HEK293 (cell line): ENCODE data around the gene STK10.

Experiments used
- CTCF ChIA-PET: fragments of 350-600 bp; formaldehyde crosslinking; extraction: SDS; loops from one replicate; lab custom pipeline; 2021; ENCODE audit warnings: antibody characterized with exemption; lab: Yijun Ruan, JAX
- POLR2A ChIA-PET: fragments of 300-600 bp; formaldehyde crosslinking; extraction: SDS; loops from one replicate; lab custom pipeline; 2020; ENCODE audit warnings: antibody characterized with exemption, inconsistent platforms; lab: Yijun Ruan, JAX
- H3K27ac ChIP-seq: fragments of 200-500 bp; sonication (Bioruptor generic); 2 replicates; pipeline ENCODE4 v1.5.1; 2014; ENCODE audit warnings: low read depth, low read length, control low read depth, inconsistent platforms; ENCODE audit errors: extremely low read depth
- H3K36me3 ChIP-seq, 2 experiments: fragments of 200-500 bp in 1 of 2; sonication (Bioruptor generic) in 1 of 2; 1 replicate in 1 of 2; 2 replicates in 1 of 2; pipeline ENCODE4 v1.5.1; 2014 to 2017; ENCODE audit warnings: inconsistent platforms in 2 of 2, low read length in 2 of 2; ENCODE audit not compliant: control insufficient read depth in 2 of 2, insufficient read depth in 1 of 2
- H3K4me1 ChIP-seq: fragments of 200-500 bp; sonication (Bioruptor generic); 2 replicates; pipeline ENCODE4 v1.5.1; 2014; ENCODE audit warnings: mild to moderate bottlenecking, low read length, inconsistent platforms; ENCODE audit not compliant: control insufficient read depth, insufficient read depth
- H3K4me3 ChIP-seq: 2 replicates; pipeline ENCODE4 v1.5.1; 2011; ENCODE audit warnings: low read depth, mild to moderate bottlenecking, control low read depth, low read length, moderate library complexity
- H3K9me3 ChIP-seq: fragments of 200-500 bp; sonication (Bioruptor generic); 2 replicates; pipeline ENCODE4 v1.5.1; 2014; ENCODE audit warnings: low read depth, low read length, inconsistent platforms; ENCODE audit not compliant: control insufficient read depth, insufficient read depth
- KLF9 ChIP-seq: fragments of 450-650 bp; formaldehyde crosslinking; IDR thresholded peaks from 2 replicates; pipeline ENCODE4 v1.5.1; 2016; ENCODE audit warnings: missing biosample characterization, missing genetic modification characterization, low read depth
- SALL2 ChIP-seq: fragments of 450-650 bp; formaldehyde crosslinking; IDR thresholded peaks from 2 replicates; pipeline ENCODE4 v1.5.0; 2017; ENCODE audit warnings: missing biosample characterization, mild to moderate bottlenecking, missing genetic modification characterization, borderline replicate concordance
- TCF7L2 ChIP-seq: IDR thresholded peaks from 2 replicates; pipeline ENCODE4 v1.6.1; 2011; ENCODE audit warnings: low read depth, mild to moderate bottlenecking, inconsistent platforms, low read length, moderate library complexity, borderline replicate concordance
- ZNF175 ChIP-seq: fragments of 450-650 bp; formaldehyde crosslinking; IDR thresholded peaks from 2 replicates; pipeline ENCODE4 v1.5.1; 2016; ENCODE audit warnings: missing biosample characterization, missing genetic modification characterization
- ZNF266 ChIP-seq: fragments of 450-650 bp; formaldehyde crosslinking; IDR thresholded peaks from 2 replicates; pipeline ENCODE4 v1.5.1; 2016; ENCODE audit warnings: missing biosample characterization, missing genetic modification characterization, low read depth
- ZNF274 ChIP-seq, 2 experiments: fragments of 200-500 bp in 1 of 2; fragments of 450-650 bp in 1 of 2; sonication (Bioruptor generic) in 1 of 2; formaldehyde crosslinking in 1 of 2; IDR thresholded peaks; 2 replicates each; pipeline versions ENCODE4 v1.5.1 to v1.6.1; 2014 to 2016; ENCODE audit warnings: borderline replicate concordance in 1 of 2, inconsistent platforms in 1 of 2, low read length in 1 of 2, missing biosample characterization in 1 of 2, missing genetic modification characterization in 1 of 2
- ZNF629 ChIP-seq: fragments of 450-650 bp; formaldehyde crosslinking; IDR thresholded peaks from 2 replicates; pipeline ENCODE4 v1.5.1; 2017; ENCODE audit warnings: missing biosample characterization, missing genetic modification characterization
- ZNF707 ChIP-seq: fragments of 450-650 bp; formaldehyde crosslinking; IDR thresholded peaks from 2 replicates; pipeline ENCODE4 v1.5.1; 2016; ENCODE audit warnings: missing biosample characterization, missing genetic modification characterization
- ZNF791 ChIP-seq: fragments of 450-650 bp; formaldehyde crosslinking; IDR thresholded peaks from 2 replicates; pipeline ENCODE4 v1.5.1; 2016; ENCODE audit warnings: missing biosample characterization, missing genetic modification characterization
- TF ChIP-seq, protein P1 (sequence below): fragments of 450-650 bp; formaldehyde crosslinking; IDR thresholded peaks from 2 replicates; pipeline ENCODE4 v1.5.1; 2016; ENCODE audit warnings: missing biosample characterization, missing genetic modification characterization
- TF ChIP-seq, protein P2 (sequence below): fragments of 450-650 bp; formaldehyde crosslinking; IDR thresholded peaks from 2 replicates; pipeline ENCODE4 v1.5.1; 2016; ENCODE audit warnings: missing biosample characterization, missing genetic modification characterization
- TF ChIP-seq, protein P3 (sequence below): fragments of 450-650 bp; formaldehyde crosslinking; IDR thresholded peaks from 2 replicates; pipeline ENCODE4 v1.5.1; 2017; ENCODE audit warnings: missing biosample characterization, missing genetic modification characterization
- TF ChIP-seq, protein P4 (sequence below): fragments of 450-650 bp; formaldehyde crosslinking; IDR thresholded peaks from 2 replicates; pipeline ENCODE4 v1.5.1; 2016; ENCODE audit warnings: missing biosample characterization, missing genetic modification characterization
- TF ChIP-seq, protein P5 (sequence below): fragments of 450-650 bp; formaldehyde crosslinking; IDR thresholded peaks from 2 replicates; pipeline ENCODE4 v1.5.1; 2016; ENCODE audit warnings: missing biosample characterization, missing genetic modification characterization
- TF ChIP-seq, protein P6 (sequence below): fragments of 450-650 bp; formaldehyde crosslinking; IDR thresholded peaks from 2 replicates; pipeline ENCODE4 v1.5.1; 2016; ENCODE audit warnings: missing biosample characterization, missing genetic modification characterization, borderline replicate concordance

STK10 gene

DNA sequence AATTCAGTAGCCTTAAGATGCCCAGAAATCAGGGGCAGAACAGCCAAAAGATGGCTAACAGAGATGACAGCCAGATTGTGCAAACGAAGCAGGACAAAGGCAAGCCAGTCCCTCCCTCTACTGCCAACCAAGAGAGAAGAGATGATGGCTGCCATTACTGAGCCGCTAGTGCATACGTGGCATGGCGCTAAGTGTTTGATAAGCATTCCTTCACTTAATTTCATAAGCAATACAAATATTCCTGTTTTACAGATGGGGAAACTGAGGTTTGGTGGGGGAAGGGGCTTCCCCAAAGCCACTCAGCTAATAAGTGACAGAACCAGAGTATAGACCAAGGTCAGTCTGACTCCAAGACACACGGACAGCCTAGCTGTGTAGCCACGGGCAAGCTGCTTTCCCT, 44.1 kb downstream of the STK10 start:
- CTCF ChIA-PET = no interaction called here
- H3K36me3 ChIP-seq = peaks cover 0 to 7% of the 10 kb centered on the region in 2 experiments; a peak in 1 of 3 replicates
- H3K27ac ChIP-seq = no peak overlapping the region
- no peak overlapping the region for H3K4me3 ChIP-seq
- peaks cover 5% of the 10 kb centered on the region; the same call in 1 of the 2 replicates for H3K4me1 ChIP-seq
- POLR2A ChIA-PET = no interaction called here
- no peaks in the 10 kb centered on the region for H3K9me3 ChIP-seq
- TF ChIP-seq ZNF266 (tag by site-specific recombination) (no peak), SALL2 (tag by site-specific recombination) (no peak), ZNF629 (no peak), ZNF707 (no peak), ZNF791 (tag by site-specific recombination) (no peak), ZNF274 (IDR thresholded peaks at IDR 0.05; ENCODE audit: low read length) (no peak), ZNF274 (tag by site-specific recombination; IDR thresholded peaks at IDR 0.05; ENCODE audit: borderline replicate concordance) (no peak), ZNF175 (tag by site-specific recombination) (no peak), KLF9 (tag by site-specific recombination) (no peak)
- TF ChIP-seq, protein P1, sequence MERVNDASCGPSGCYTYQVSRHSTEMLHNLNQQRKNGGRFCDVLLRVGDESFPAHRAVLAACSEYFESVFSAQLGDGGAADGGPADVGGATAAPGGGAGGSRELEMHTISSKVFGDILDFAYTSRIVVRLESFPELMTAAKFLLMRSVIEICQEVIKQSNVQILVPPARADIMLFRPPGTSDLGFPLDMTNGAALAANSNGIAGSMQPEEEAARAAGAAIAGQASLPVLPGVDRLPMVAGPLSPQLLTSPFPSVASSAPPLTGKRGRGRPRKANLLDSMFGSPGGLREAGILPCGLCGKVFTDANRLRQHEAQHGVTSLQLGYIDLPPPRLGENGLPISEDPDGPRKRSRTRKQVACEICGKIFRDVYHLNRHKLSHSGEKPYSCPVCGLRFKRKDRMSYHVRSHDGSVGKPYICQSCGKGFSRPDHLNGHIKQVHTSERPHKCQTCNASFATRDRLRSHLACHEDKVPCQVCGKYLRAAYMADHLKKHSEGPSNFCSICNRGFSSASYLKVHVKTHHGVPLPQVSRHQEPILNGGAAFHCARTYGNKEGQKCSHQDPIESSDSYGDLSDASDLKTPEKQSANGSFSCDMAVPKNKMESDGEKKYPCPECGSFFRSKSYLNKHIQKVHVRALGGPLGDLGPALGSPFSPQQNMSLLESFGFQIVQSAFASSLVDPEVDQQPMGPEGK = no peak
- TF ChIP-seq, protein P2, sequence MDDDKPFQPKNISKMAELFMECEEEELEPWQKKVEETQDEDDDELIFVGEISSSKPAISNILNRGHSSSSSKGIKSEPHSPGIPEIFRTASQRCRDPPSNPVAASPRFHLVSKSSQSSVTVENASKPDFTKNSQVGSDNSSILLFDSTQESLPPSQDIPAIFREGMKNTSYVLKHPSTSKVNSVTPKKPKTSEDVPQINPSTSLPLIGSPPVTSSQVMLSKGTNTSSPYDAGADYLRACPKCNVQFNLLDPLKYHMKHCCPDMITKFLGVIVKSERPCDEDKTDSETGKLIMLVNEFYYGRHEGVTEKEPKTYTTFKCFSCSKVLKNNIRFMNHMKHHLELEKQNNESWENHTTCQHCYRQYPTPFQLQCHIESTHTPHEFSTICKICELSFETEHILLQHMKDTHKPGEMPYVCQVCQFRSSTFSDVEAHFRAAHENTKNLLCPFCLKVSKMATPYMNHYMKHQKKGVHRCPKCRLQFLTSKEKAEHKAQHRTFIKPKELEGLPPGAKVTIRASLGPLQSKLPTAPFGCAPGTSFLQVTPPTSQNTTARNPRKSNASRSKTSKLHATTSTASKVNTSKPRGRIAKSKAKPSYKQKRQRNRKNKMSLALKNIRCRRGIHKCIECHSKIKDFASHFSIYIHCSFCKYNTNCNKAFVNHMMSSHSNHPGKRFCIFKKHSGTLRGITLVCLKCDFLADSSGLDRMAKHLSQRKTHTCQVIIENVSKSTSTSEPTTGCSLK (tag by site-specific recombination) = no peak
- TF ChIP-seq, protein P3, sequence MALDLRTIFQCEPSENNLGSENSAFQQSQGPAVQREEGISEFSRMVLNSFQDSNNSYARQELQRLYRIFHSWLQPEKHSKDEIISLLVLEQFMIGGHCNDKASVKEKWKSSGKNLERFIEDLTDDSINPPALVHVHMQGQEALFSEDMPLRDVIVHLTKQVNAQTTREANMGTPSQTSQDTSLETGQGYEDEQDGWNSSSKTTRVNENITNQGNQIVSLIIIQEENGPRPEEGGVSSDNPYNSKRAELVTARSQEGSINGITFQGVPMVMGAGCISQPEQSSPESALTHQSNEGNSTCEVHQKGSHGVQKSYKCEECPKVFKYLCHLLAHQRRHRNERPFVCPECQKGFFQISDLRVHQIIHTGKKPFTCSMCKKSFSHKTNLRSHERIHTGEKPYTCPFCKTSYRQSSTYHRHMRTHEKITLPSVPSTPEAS (tag by site-specific recombination) = no peak
- TF ChIP-seq, protein P4, sequence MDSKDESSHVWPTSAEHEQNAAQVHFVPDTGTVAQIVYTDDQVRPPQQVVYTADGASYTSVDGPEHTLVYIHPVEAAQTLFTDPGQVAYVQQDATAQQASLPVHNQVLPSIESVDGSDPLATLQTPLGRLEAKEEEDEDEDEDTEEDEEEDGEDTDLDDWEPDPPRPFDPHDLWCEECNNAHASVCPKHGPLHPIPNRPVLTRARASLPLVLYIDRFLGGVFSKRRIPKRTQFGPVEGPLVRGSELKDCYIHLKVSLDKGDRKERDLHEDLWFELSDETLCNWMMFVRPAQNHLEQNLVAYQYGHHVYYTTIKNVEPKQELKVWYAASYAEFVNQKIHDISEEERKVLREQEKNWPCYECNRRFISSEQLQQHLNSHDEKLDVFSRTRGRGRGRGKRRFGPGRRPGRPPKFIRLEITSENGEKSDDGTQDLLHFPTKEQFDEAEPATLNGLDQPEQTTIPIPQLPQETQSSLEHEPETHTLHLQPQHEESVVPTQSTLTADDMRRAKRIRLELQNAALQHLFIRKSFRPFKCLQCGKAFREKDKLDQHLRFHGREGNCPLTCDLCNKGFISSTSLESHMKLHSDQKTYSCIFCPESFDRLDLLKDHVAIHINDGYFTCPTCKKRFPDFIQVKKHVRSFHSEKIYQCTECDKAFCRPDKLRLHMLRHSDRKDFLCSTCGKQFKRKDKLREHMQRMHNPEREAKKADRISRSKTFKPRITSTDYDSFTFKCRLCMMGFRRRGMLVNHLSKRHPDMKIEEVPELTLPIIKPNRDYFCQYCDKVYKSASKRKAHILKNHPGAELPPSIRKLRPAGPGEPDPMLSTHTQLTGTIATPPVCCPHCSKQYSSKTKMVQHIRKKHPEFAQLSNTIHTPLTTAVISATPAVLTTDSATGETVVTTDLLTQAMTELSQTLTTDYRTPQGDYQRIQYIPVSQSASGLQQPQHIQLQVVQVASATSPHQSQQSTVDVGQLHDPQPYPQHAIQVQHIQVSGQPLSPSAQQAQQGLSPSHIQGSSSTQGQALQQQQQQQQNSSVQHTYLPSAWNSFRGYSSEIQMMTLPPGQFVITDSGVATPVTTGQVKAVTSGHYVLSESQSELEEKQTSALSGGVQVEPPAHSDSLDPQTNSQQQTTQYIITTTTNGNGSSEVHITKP (tag by site-specific recombination) = no peak
- TF ChIP-seq, protein P5, sequence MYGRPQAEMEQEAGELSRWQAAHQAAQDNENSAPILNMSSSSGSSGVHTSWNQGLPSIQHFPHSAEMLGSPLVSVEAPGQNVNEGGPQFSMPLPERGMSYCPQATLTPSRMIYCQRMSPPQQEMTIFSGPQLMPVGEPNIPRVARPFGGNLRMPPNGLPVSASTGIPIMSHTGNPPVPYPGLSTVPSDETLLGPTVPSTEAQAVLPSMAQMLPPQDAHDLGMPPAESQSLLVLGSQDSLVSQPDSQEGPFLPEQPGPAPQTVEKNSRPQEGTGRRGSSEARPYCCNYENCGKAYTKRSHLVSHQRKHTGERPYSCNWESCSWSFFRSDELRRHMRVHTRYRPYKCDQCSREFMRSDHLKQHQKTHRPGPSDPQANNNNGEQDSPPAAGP (tag by site-specific recombination) = no peak

DNA sequence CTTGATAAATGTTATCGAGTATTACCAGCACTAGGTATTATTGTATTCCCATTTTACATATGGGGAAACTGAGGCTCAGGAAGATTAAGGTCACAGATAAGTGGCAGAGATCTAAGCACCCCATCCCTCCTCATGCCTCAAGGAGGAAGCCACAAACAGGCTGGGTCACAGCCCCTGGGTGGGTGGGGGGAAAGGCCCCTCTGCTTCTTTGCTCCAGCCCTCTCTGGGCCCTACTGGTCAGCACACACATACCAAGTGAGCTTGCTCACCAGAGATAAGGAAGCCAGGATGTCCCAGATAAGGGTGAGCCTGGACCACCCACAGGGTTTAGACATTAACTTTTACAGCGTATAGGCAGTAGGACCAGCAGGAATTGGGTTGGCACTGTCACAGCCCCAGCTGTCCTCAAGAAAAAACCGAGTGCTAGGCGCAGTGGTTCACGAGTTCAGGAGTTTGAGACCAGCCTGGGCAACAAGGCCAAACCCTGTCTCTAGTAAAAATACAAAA, 45.3 kb downstream of the STK10 start:
- H3K4me1 ChIP-seq = peaks cover 5% of the 10 kb centered on the region; the same call in 1 of the 2 replicates
- POLR2A ChIA-PET = no interaction called here
- TF ChIP-seq, protein P6, sequence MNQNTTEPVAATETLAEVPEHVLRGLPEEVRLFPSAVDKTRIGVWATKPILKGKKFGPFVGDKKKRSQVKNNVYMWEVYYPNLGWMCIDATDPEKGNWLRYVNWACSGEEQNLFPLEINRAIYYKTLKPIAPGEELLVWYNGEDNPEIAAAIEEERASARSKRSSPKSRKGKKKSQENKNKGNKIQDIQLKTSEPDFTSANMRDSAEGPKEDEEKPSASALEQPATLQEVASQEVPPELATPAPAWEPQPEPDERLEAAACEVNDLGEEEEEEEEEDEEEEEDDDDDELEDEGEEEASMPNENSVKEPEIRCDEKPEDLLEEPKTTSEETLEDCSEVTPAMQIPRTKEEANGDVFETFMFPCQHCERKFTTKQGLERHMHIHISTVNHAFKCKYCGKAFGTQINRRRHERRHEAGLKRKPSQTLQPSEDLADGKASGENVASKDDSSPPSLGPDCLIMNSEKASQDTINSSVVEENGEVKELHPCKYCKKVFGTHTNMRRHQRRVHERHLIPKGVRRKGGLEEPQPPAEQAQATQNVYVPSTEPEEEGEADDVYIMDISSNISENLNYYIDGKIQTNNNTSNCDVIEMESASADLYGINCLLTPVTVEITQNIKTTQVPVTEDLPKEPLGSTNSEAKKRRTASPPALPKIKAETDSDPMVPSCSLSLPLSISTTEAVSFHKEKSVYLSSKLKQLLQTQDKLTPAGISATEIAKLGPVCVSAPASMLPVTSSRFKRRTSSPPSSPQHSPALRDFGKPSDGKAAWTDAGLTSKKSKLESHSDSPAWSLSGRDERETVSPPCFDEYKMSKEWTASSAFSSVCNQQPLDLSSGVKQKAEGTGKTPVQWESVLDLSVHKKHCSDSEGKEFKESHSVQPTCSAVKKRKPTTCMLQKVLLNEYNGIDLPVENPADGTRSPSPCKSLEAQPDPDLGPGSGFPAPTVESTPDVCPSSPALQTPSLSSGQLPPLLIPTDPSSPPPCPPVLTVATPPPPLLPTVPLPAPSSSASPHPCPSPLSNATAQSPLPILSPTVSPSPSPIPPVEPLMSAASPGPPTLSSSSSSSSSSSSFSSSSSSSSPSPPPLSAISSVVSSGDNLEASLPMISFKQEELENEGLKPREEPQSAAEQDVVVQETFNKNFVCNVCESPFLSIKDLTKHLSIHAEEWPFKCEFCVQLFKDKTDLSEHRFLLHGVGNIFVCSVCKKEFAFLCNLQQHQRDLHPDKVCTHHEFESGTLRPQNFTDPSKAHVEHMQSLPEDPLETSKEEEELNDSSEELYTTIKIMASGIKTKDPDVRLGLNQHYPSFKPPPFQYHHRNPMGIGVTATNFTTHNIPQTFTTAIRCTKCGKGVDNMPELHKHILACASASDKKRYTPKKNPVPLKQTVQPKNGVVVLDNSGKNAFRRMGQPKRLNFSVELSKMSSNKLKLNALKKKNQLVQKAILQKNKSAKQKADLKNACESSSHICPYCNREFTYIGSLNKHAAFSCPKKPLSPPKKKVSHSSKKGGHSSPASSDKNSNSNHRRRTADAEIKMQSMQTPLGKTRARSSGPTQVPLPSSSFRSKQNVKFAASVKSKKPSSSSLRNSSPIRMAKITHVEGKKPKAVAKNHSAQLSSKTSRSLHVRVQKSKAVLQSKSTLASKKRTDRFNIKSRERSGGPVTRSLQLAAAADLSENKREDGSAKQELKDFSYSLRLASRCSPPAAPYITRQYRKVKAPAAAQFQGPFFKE (tag by site-specific recombination) = no peak
- no peak for TF ChIP-seq TCF7L2

More for the DNA sequence above, 45.3 kb downstream of the STK10 start:
- CTCF ChIA-PET = interaction anchor here (0.8 to 0.9 kb wide), 2 partner anchors 19 to 44 kb away, joined by 3 to 4 read pairs; no protein-coding TSS in a partner anchor
- no peak overlapping the region for H3K4me3 ChIP-seq
- no peak overlapping the region for H3K27ac ChIP-seq
- peaks cover 0 to 1% of the 10 kb centered on the region in 2 experiments; a peak in 1 of 3 replicates for H3K36me3 ChIP-seq
- H3K9me3 ChIP-seq = no peaks in the 10 kb centered on the region
